Calu3 (cell line): ENCODE results near the gene CERKL. TPM values are rescaled to one million over a fixed set of nuclear protein-coding genes. Genes with fewer than 3 reads are reported as not detected.

ENCODE experiments used
- BruUV-seq: library from RNA; stranded (reverse); fragments of 400-500 nt; replicated peaks from 2 replicates; lab custom pipeline; 2021; lab: Mats Ljungman, UMichigan
- CTCF ChIA-PET: fragments of 300-600 bp; sonication (Branson Sonifier 250); formaldehyde crosslinking; loops from one replicate; lab custom pipeline; 2022; ENCODE audit warnings: antibody characterized with exemption; lab: Charles Lee
- DNase-seq: peaks from one replicate; pipeline ENCODE4 v3.0.0; 2022
- H3K27ac Mint-ChIP-seq: one replicate; pipeline ENCODE4 v1.8.0; 2022; ENCODE audit warnings: mixed read lengths; ENCODE audit not compliant: unreplicated experiment
- H3K27me3 Mint-ChIP-seq: one replicate; pipeline ENCODE4 v1.8.0; 2022; ENCODE audit warnings: mixed read lengths; ENCODE audit not compliant: unreplicated experiment
- H3K36me3 Mint-ChIP-seq: one replicate; pipeline ENCODE4 v1.8.0; 2022; ENCODE audit warnings: mild to moderate bottlenecking, moderate library complexity, mixed read lengths; ENCODE audit not compliant: insufficient read depth, unreplicated experiment
- H3K4me1 Mint-ChIP-seq: one replicate; pipeline ENCODE4 v1.8.0; 2022; ENCODE audit warnings: mild to moderate bottlenecking, low read depth, mixed read lengths; ENCODE audit not compliant: unreplicated experiment
- H3K4me3 Mint-ChIP-seq: one replicate; pipeline ENCODE4 v1.8.0; 2022; ENCODE audit warnings: mild to moderate bottlenecking, low read depth, moderate library complexity, mixed read lengths; ENCODE audit not compliant: unreplicated experiment
- H3K9me3 Mint-ChIP-seq: one replicate; pipeline ENCODE4 v1.8.0; 2022; ENCODE audit warnings: low read depth, mixed read lengths; ENCODE audit not compliant: unreplicated experiment
- intact Hi-C: fragments of 100-400 bp; cut with micrococcal nuclease; formaldehyde crosslinking; loops from one replicate; pipeline ENCODE4 v1.10.0; 2022; ENCODE audit not compliant: unreplicated experiment
- total RNA-seq: library from RNA; stranded (reverse); gene quantifications from 2 replicates; pipeline ENCODE4 v1.2.3, GENCODE V29; 2022
- TF ChIP-seq, protein P1 (sequence below): fragments of 200-600 bp; IDR thresholded peaks from one replicate; pipeline ENCODE4 v1.8.0; 2022; ENCODE audit warnings: antibody characterized with exemption; ENCODE audit not compliant: unreplicated experiment

CERKL gene
- total RNA-seq, 1 experiment from 2014 or later: 1.1 TPM

GRCh38 chr2:181596556-181596955 lies 60.3 kb downstream of the CERKL start:
- Mint-ChIP-seq H3K4me1 (peaks cover 9% of the 10 kb centered on the region), H3K4me3 (no peak overlapping the region), H3K9me3 (no peaks in the 10 kb centered on the region), H3K27ac (no peak overlapping the region), H3K27me3 (no peaks in the 10 kb centered on the region), H3K36me3 (no peaks in the 10 kb centered on the region)
- no TSS peak for BruUV-seq
- CTCF ChIA-PET: no interaction called here
- TF ChIP-seq, protein P1, sequence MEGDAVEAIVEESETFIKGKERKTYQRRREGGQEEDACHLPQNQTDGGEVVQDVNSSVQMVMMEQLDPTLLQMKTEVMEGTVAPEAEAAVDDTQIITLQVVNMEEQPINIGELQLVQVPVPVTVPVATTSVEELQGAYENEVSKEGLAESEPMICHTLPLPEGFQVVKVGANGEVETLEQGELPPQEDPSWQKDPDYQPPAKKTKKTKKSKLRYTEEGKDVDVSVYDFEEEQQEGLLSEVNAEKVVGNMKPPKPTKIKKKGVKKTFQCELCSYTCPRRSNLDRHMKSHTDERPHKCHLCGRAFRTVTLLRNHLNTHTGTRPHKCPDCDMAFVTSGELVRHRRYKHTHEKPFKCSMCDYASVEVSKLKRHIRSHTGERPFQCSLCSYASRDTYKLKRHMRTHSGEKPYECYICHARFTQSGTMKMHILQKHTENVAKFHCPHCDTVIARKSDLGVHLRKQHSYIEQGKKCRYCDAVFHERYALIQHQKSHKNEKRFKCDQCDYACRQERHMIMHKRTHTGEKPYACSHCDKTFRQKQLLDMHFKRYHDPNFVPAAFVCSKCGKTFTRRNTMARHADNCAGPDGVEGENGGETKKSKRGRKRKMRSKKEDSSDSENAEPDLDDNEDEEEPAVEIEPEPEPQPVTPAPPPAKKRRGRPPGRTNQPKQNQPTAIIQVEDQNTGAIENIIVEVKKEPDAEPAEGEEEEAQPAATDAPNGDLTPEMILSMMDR: no peak
- intact Hi-C loops: no loop called here
- no peak for DNase-seq

DNA sequence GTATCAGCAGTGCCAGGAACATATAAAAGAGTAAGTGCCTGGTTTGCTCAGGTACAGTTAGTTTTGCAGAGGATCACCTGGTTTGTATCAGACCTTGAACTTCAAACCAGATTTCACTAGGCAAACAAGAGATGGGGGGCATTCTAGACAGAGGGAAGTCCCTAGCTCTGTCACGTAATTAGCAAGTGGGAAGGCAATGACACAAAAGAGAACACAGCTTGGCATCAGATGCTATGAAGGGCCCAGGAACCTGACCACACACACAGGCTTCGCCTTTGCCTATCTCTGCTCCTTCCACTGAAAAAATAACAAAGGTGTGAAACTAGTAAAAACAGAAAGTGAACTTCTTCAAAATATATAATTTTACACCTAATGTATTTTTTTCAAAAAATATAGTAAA lies 62.6 kb downstream of the CERKL start:
- no peak overlapping the region for H3K27ac Mint-ChIP-seq
- TF ChIP-seq, protein P1: no peak
- intact Hi-C loops: no loop called here
- no peaks in the 10 kb centered on the region for H3K36me3 Mint-ChIP-seq
- no peaks in the 10 kb centered on the region for H3K9me3 Mint-ChIP-seq
- DNase-seq: no peak
- CTCF ChIA-PET: no interaction called here
- H3K4me3 Mint-ChIP-seq: no peak overlapping the region
- peaks cover 30% of the 10 kb centered on the region for H3K4me1 Mint-ChIP-seq
- BruUV-seq: no TSS peak
- no peaks in the 10 kb centered on the region for H3K27me3 Mint-ChIP-seq

DNA sequence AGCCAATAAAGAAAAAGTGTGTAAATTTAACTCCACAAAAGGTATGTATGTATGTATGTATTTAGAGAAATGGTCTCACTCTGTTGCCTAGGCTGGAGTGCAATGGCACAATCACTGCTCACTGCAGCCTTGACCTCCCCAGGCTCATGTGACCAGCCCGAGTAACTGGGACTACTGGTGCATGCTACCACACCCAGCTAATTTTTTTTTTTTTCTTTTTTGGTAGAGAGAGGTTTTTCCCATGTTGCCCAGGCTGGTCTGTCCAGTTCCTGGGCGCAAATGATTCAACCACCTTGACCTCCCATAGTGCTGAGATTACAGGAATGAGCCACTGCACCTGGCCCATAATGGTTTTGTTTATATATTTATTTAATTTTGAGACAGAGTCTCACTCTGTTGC lies 67.1 kb downstream of the CERKL start:
- Mint-ChIP-seq H3K27me3 (no peaks in the 10 kb centered on the region), H3K27ac (peak overlapping the region; percentile 50), H3K4me3 (no peak overlapping the region), H3K9me3 (no peaks in the 10 kb centered on the region), H3K36me3 (peaks cover 15% of the 10 kb centered on the region), H3K4me1 (peaks cover 74% of the 10 kb centered on the region)
- no TSS peak for BruUV-seq
- CTCF ChIA-PET: interaction anchor here (0.6 to 1.1 kb wide), 3 partner anchors 126 to 491 kb away, joined by 3 to 4 read pairs (median 4); no protein-coding TSS in a partner anchor
- intact Hi-C loops: no loop called here
- TF ChIP-seq, protein P1: no peak
- DNase-seq: peak; percentile 66

DNA sequence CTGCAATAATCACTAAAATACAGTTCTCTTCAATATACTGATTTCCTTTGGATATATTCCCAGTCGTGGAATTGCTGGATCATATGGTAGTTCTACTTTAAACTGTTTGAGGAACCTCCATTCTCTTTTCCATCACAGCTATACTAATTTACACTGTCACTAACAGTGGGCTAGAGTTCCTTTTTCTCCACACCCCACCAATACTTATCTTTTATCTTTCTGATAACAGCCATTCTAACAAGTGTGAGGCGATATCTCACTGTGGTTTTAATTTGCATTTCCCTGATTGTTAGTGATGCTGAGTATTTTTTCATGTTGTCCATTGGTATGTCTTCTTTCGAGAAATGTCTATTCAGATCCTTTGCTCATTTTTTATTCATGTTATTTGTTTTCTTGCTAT lies 68.4 kb downstream of the CERKL start:
- TF ChIP-seq, protein P1: no peak
- no peak for DNase-seq
- no peak overlapping the region for H3K4me3 Mint-ChIP-seq
- H3K27ac Mint-ChIP-seq: peak overlapping the region; percentile 48
- H3K36me3 Mint-ChIP-seq: peaks cover 15% of the 10 kb centered on the region
- CTCF ChIA-PET: no interaction called here
- intact Hi-C loops: no loop called here
- no peaks in the 10 kb centered on the region for H3K9me3 Mint-ChIP-seq
- H3K27me3 Mint-ChIP-seq: no peaks in the 10 kb centered on the region
- no TSS peak for BruUV-seq
- peaks cover 80% of the 10 kb centered on the region for H3K4me1 Mint-ChIP-seq
